ENCODE data around the gene THADA. TPM values are rescaled to one million over a fixed set of nuclear protein-coding genes. Genes with fewer than 3 reads are reported as not detected.

The THADA gene
- total RNA-seq, 4 donors from 2014 or later = 31.2 to 68.8 (median 54.9) TPM

GRCh38 chr2:43541165-43541564 is 54.7 kb downstream of the THADA start:
- Histone ChIP-seq H3K9me3 (no peaks in the 10 kb centered on the region), H3K4me3 (no peak overlapping the region), H3K27ac (peak overlapping the region; percentile 48 to 49), H3K4me1 (no peaks in the 10 kb centered on the region), H3K36me3 (no peaks in the 10 kb centered on the region), H3K27me3 (no peaks in the 10 kb centered on the region)
- TF ChIP-seq POLR2A (IDR thresholded peaks at IDR 0.05) (no peak), CTCF (IDR thresholded peaks at IDR 0.05) (no peak)
- intact Hi-C loops (cut with DNase I; ENCODE audit: low total_unique reads) = no loop called here
- no peak for DNase-seq

GRCh38 chr2:43540021-43540779 is 55.6 kb downstream of the THADA start:
- Histone ChIP-seq H3K27me3 (no peaks in the 10 kb centered on the region), H3K4me3 (no peak overlapping the region), H3K36me3 (no peaks in the 10 kb centered on the region), H3K9me3 (no peaks in the 10 kb centered on the region), H3K4me1 (no peaks in the 10 kb centered on the region), H3K27ac (peak overlapping the region; percentile 65 to 71)
- intact Hi-C loops (cut with DNase I; ENCODE audit: low total_unique reads) = no loop called here
- TF ChIP-seq POLR2A (IDR thresholded peaks at IDR 0.05) = peak in 1 of 2 donors; percentile 14
- no peak for TF ChIP-seq CTCF (IDR thresholded peaks at IDR 0.05)
- DNase-seq = peak; percentile 72 to 83

- intact Hi-C loops (cut with DNase I; ENCODE audit: low total_unique reads) = no loop called here
- Histone ChIP-seq H3K36me3 (no peaks in the 10 kb centered on the region), H3K4me3 (no peak overlapping the region), H3K9me3 (no peaks in the 10 kb centered on the region), H3K27ac (peak overlapping the region; percentile 65 to 71), H3K27me3 (no peaks in the 10 kb centered on the region), H3K4me1 (no peaks in the 10 kb centered on the region)
- no peak for DNase-seq
- no peak for TF ChIP-seq CTCF (IDR thresholded peaks at IDR 0.05)
- TF ChIP-seq POLR2A (IDR thresholded peaks at IDR 0.05) = no peak
Measured at GRCh38 chr2:43539436-43539835, 56.4 kb downstream of the THADA start.

GRCh38 chr2:43538034-43538670 is 57.7 kb downstream of the THADA start:
- intact Hi-C loops (cut with DNase I; ENCODE audit: low total_unique reads) = no loop called here
- no peak for DNase-seq
- Histone ChIP-seq H3K27me3 (no peaks in the 10 kb centered on the region), H3K9me3 (no peaks in the 10 kb centered on the region), H3K4me3 (no peak overlapping the region), H3K27ac (peak overlapping the region; percentile 65 to 71), H3K36me3 (no peaks in the 10 kb centered on the region), H3K4me1 (no peaks in the 10 kb centered on the region)
- TF ChIP-seq CTCF (IDR thresholded peaks at IDR 0.05) = no peak
- TF ChIP-seq POLR2A (IDR thresholded peaks at IDR 0.05) = no peak

GRCh38 chr2:43537137-43537536 is 58.7 kb downstream of the THADA start:
- peak overlapping the region; percentile 37 to 65 for H3K27ac ChIP-seq
- H3K9me3 ChIP-seq = no peaks in the 10 kb centered on the region
- no peaks in the 10 kb centered on the region for H3K36me3 ChIP-seq
- TF ChIP-seq POLR2A (IDR thresholded peaks at IDR 0.05) = no peak
- no peak for TF ChIP-seq CTCF (IDR thresholded peaks at IDR 0.05)
- no peak for DNase-seq
- intact Hi-C loops (cut with DNase I; ENCODE audit: low total_unique reads) = no loop called here
- H3K4me1 ChIP-seq = no peaks in the 10 kb centered on the region
- no peak overlapping the region for H3K4me3 ChIP-seq
- no peaks in the 10 kb centered on the region for H3K27me3 ChIP-seq
